Fibroblast of villous mesenchyme (primary cell): ENCODE results near the gene KRTAP5-5. TPM values are rescaled to one million over a fixed set of nuclear protein-coding genes. Genes with fewer than 3 reads are reported as not detected.
A peak's percentile ranks its signal among the peaks of the same experiment; 100 is the strongest.
"Not testable (repeated sequence)": the region's sequence is repeated elsewhere in the genome, so short reads cannot be mapped to it uniquely, and the experiment has no call there.

Experiments
- DNase-seq: peaks from one replicate; pipeline ENCODE4 v3.0.0-alpha.2; 2010; ENCODE audit warnings: low read depth
- H3K4me3 ChIP-seq: 2 replicates; pipeline ENCODE4 v1.5.1; 2011; ENCODE audit warnings: low read depth, mild to moderate bottlenecking, low read length
- total RNA-seq: library from RNA; depleted of rRNA; stranded (reverse); fragments of >200 nt; gene quantifications from 2 replicates; pipeline ENCODE4 v1.2.3, GENCODE V29; 2012
- TF ChIP-seq, protein P1 (sequence below): IDR thresholded peaks from 2 replicates; pipeline ENCODE4 v1.5.1; 2012; ENCODE audit warnings: low read depth, mild to moderate bottlenecking, low read length; ENCODE audit not compliant: insufficient read depth

The KRTAP5-5 gene
- total RNA-seq, 1 donor, result not detected

DNA sequence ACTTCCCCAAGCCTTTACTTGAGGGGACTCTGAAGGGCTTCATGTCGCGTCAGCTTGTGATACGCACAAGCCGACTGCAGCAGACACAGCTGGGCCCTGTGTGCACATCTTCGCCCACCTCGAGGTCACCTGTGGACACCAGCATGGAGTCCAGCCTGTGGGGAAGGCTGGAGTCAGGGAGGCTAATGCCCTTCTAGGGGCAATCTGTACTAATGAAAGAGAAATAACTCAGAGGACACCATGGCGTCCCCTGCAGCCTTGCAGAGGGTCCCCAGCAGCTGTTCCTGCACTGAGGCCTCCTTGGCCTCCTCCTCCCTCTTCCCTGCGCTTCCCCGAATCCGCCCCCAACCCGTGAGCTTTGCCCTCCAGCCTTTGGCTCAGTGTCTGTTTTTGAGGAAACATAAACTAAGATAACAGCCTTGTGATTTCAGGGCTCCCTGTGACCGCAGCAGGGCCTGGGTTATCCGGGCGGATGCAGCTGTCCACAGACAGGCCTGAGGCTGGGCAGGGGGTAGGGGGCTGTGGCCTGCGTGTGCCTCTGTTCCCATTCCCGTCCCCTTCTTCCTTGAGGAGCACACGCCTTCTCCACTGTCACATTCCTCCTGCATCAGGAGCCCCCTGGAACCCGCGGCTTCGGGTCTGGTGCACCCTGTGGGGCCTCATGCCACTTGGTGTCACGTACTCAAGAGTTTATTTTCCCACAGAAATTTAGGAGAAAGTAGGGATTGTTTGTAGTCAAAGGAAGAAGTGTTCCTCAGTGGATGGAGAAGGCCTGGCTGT lies 25.0 kb downstream of the KRTAP5-5 start:
- peak; percentile 80 for DNase-seq
- no peak overlapping the region for H3K4me3 ChIP-seq
- TF ChIP-seq, protein P1, sequence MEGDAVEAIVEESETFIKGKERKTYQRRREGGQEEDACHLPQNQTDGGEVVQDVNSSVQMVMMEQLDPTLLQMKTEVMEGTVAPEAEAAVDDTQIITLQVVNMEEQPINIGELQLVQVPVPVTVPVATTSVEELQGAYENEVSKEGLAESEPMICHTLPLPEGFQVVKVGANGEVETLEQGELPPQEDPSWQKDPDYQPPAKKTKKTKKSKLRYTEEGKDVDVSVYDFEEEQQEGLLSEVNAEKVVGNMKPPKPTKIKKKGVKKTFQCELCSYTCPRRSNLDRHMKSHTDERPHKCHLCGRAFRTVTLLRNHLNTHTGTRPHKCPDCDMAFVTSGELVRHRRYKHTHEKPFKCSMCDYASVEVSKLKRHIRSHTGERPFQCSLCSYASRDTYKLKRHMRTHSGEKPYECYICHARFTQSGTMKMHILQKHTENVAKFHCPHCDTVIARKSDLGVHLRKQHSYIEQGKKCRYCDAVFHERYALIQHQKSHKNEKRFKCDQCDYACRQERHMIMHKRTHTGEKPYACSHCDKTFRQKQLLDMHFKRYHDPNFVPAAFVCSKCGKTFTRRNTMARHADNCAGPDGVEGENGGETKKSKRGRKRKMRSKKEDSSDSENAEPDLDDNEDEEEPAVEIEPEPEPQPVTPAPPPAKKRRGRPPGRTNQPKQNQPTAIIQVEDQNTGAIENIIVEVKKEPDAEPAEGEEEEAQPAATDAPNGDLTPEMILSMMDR, result no peak

DNA sequence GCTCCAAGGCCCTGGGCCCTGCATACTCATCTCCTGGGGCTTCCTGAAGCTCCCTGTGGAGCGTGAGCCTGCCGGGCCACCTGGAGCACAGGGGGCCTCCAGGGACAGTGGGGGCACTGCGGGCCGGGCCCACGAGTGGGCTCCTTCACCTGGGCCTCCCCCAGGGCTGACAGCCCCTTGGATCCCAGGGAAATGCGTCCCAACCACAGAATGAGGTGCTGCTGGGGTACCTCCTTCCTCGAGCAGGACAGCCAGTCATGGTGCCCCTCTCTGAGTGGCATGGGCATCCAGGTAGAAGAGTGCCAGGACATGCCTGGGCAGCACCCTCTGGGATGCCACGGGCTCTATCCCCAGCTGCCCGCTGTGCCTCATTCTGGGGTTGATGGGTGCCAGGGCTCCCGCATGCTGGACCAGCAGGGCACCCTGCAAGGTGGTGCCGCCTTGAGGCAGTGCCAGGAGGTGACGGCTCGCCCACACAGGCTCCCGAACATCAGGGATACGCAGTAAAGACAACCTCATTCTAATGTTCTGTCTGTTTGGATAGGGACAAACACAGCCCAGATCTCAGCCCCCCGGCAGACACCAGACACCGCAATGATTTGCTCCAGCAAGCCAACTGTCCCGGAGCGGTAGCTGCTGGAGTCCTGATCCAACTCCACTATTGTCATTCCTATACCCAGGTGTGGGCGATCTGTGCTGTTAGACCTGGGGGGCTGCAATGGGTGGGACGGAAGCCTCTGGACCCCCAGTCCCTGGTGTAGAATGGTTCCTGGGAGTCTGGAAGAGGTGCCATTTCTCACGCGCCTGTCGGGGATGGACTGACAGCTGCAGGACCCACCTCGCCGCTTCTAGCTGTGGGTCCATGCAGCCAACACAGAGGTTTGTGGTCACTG lies 25.8 kb downstream of the KRTAP5-5 start:
- TF ChIP-seq, protein P1, result no peak
- DNase-seq, result no peak
- H3K4me3 ChIP-seq, result no peak overlapping the region

DNA sequence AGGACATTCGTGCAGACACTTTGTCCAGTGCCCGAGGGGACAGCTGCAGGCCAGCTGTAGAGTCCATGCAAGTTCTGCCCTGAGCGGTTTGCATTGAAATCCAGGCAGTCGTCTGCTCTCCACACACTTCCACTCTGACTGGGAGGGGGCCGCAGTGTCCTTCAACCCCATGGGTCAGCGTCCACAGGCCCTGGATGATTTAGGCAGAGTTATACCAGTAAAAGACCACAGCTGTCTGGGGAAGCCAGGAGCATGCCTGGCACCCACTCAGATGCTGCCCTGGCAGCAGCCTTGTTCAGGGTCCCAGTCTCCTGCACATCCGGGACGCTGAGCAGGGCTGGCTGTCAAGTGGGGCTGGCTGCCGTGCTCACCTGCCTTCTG lies 26.5 kb downstream of the KRTAP5-5 start:
- no peak overlapping the region for H3K4me3 ChIP-seq
- TF ChIP-seq, protein P1, result no peak
- DNase-seq, result no peak

DNA sequence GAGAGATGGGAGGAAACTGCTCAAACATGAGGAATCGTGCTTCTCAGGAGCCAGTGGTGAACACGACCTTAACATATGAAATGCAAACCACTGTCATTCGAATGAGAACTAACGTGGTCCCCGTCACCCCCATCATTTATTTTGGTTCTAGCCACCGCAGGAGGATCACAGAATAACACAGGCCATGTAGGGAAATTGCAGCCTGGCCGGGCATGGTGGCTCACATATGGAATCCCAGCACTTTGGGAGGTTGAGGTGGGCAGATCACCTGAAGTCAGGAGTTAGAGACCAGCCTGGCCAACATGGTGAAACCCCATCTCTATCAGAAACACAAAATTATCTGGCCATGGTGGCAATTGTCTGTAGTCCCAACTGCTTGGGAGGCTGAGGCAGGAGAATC lies 27.1 kb downstream of the KRTAP5-5 start:
- TF ChIP-seq, protein P1, result no peak
- DNase-seq, result no peak
- H3K4me3 ChIP-seq, result no peak overlapping the region

DNA sequence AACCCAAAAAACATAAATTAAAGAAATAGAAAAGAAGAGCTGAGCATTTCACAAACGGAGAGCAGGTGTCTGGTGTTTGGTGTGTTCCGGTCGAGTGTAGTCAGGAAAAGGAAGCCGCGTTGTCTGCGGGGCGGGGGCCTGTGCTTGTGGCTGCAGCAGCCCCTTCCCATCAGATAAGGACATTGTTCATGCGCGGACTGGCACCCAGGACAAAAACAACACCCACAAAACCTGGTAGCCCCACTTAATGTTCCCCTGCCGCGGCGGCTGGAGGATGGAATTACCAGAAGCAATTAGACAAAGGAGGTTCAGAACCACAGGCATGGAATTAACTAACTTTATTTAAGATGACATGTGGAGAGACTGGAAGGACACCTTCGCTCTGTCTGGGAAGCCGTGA lies 29.9 kb downstream of the KRTAP5-5 start:
- TF ChIP-seq, protein P1, result no peak
- DNase-seq, result no peak
- H3K4me3 ChIP-seq, result no peak overlapping the region

DNA sequence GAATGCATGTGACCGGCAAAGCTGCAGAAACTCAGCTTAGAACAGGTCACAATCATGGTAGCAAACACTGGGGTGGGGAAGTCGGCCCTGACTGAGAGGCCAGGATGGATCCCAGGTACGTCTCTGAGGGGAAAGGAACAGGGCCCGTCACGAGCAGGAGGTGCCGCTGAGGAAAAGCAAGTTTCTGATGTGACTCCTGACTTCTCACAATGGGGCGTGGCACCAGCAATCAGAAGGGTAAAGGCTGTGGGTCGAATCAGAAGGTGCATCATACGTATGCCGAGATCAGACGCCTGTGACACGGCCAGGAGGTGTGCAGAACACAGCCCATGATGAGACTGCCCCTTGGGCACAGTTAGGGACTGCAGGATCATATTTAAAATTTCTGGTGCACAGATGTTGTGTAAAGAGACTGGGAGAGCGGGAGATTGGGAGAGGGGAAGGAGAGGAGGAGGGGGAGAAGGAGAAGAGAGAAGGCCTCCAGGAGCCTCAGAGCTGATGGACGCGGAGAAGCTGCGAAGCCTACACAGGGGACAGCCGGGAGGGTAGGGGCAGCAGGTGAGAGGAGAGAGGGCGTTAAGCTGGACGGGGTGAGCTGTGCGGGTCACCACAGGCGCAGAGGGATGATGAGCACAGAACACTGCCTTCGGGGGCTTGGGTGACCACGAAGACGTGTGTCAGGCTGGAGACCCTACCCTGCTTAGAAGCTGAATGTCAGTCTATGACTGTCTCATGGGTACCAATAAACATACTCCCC lies 30.7 kb downstream of the KRTAP5-5 start:
- DNase-seq, result no peak
- TF ChIP-seq, protein P1, result no peak
- no peak overlapping the region for H3K4me3 ChIP-seq

DNA sequence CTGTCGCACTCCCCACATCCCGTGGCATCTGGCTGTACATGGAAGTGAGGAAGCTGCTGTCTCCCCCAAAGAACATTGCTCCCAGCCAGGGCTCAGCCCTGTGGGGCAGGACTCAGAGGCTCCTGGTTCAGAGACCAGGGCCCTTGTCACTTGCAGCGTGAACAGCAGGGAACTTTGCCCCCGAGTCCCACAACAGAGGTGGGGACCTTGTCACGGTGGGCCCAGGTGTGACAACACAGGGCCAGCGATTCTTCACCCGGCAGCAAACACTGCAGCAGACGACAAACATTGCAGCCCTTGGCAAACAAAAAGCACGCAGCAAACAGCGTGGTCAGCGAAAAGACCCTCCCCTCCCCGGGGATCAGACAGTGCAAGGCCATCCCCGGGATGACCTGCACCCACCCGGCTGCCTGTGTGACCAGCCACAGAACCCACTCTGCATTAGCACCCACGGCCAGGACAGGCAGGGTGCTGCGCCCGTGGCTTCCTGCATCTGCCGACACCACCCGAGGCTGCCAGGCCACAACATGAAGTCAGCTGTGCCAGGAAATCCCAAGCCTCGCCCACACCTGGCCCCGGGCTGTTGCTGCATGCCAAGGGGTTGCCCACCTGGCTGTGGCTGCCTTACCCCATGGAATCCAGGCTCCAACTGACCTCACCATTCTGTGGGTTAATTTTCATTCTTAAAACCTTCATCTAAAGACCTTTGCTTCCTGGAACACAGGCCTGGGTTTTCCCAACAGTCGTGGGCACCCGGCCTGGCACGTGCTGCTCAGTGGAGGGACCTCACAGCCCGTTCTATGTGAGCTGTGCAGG lies 32.1 kb downstream of the KRTAP5-5 start:
- DNase-seq, H3K4me3 ChIP-seq: not testable (repeated sequence)

DNA sequence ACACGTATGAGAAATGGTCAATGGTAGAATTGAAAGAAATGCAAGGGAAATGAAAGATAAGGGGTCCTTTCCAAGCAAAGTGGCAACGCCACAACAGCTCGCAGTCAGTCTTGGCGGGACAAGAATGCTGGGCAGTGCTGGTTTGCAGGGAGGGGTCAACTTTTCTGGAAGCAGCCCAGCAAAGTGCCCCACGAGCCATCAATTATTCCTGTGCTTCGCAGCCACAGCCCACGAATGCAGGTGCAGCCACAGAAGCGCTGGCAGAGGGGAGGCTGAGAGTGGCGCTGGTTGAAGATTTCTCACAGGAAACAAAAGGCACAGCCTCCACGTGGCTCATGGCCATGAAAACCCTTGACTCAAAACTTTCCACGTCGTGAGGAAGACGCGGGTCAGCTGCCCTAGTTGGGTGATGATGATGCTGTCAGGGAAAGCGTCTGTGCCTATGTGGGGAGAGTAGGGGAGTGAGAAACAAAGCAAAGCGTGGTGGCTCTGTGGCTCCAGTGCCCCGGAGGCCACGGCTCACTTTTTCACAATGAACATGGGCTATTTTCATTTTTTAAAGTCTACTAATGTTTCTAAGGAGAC lies 33.2 kb downstream of the KRTAP5-5 start:
- not testable (repeated sequence) for DNase-seq, H3K4me3 ChIP-seq
